OCI-LY3 (cell line): Measurements from ENCODE around the gene KYNU.

Experiments used
- CTCF ChIP-seq: fragments of 200-600, 300-600 bp; sonication (generic); IDR thresholded peaks from 2 replicates; pipeline ENCODE4 v1.5.1; 2014; ENCODE audit warnings: antibody characterized with exemption, low read length, low read depth
- EZH2phosphoT487 ChIP-seq: fragments of 200-600 bp; shearing (Covaris generic); IDR thresholded peaks from 2 replicates; pipeline ENCODE4 v1.6.1; 2018; ENCODE audit warnings: antibody characterized with exemption, mixed run types, low read depth

- TF ChIP-seq CTCF (no peak), EZH2phosphoT487 (no peak)
Observed at GRCh38 chr2:142863485-142863961, 13.9 kb upstream of the KYNU start.
